NCI-H345 treated with DMSO at 0.1 percent for 48 hours (cell line): ENCODE data around the gene NGLY1.

Experiments
- DNase-seq: peaks from one replicate; lab custom pipeline; 2025; ENCODE audit not compliant: unreplicated experiment; lab: John Stamatoyannopoulos, UW

Gene NGLY1

GRCh38 chr3:25713341-25713985, 69.8 kb downstream of the NGLY1 start:
- DNase-seq, result no peak

GRCh38 chr3:25711090-25711489, 72.2 kb downstream of the NGLY1 start:
- no peak for DNase-seq

GRCh38 chr3:25708036-25708435, 75.2 kb downstream of the NGLY1 start:
- DNase-seq, result no peak

- no peak for DNase-seq
Observed at GRCh38 chr3:25707268-25707926, 75.8 kb downstream of the NGLY1 start.

- no peak for DNase-seq
Observed at GRCh38 chr3:25706213-25706612, 77.0 kb downstream of the NGLY1 start.

- no peak for DNase-seq
Observed at GRCh38 chr3:25697553-25697952, 85.7 kb downstream of the NGLY1 start.

- no peak for DNase-seq
Observed at GRCh38 chr3:25695731-25696420, 87.4 kb downstream of the NGLY1 start.

- DNase-seq, result no peak
Observed at GRCh38 chr3:25693238-25693637, 90.0 kb downstream of the NGLY1 start.

GRCh38 chr3:25692341-25692740, 90.9 kb downstream of the NGLY1 start:
- no peak for DNase-seq

GRCh38 chr3:25690768-25691533, 92.3 kb downstream of the NGLY1 start:
- DNase-seq, result no peak

GRCh38 chr3:25689226-25689625, 94.0 kb downstream of the NGLY1 start:
- no peak for DNase-seq

- no peak for DNase-seq
Observed at GRCh38 chr3:25687742-25688141, 95.5 kb downstream of the NGLY1 start.

- no peak for DNase-seq
Observed at GRCh38 chr3:25686766-25687165, 96.5 kb downstream of the NGLY1 start.

- no peak for DNase-seq
Observed at GRCh38 chr3:25683882-25684281, 99.4 kb downstream of the NGLY1 start.

- DNase-seq, result no peak
Observed at GRCh38 chr3:25683410-25683809, 99.8 kb downstream of the NGLY1 start.

GRCh38 chr3:25679642-25680302, 103.5 kb downstream of the NGLY1 start:
- no peak for DNase-seq

GRCh38 chr3:25679166-25679565, 104.1 kb downstream of the NGLY1 start:
- DNase-seq, result no peak

- no peak for DNase-seq
Observed at GRCh38 chr3:25678581-25678980, 104.7 kb downstream of the NGLY1 start.

GRCh38 chr3:25677121-25677520, 106.1 kb downstream of the NGLY1 start:
- DNase-seq, result no peak

- no peak for DNase-seq
Observed at GRCh38 chr3:25674670-25675069, 108.6 kb downstream of the NGLY1 start.

GRCh38 chr3:25673738-25674298, 109.4 kb downstream of the NGLY1 start:
- no peak for DNase-seq
